GM19193 (cell line): ENCODE results near the gene ARHGAP10.

Source experiments
- POLR2A ChIP-seq: IDR thresholded peaks from 4 replicates; pipeline ENCODE4 v1.6.1; 2011; ENCODE audit not compliant: insufficient read depth, insufficient read length; ENCODE audit errors: extremely low read depth

Gene ARHGAP10

GRCh38 chr4:147833741-147834140, 101.9 kb downstream of the ARHGAP10 start:
- TF ChIP-seq POLR2A: no peak

GRCh38 chr4:147834480-147834879, 102.6 kb downstream of the ARHGAP10 start:
- TF ChIP-seq POLR2A: no peak

GRCh38 chr4:147836807-147837206, 104.9 kb downstream of the ARHGAP10 start:
- TF ChIP-seq POLR2A: no peak

- TF ChIP-seq POLR2A: no peak
Observed at GRCh38 chr4:147837435-147837834, 105.5 kb downstream of the ARHGAP10 start.

- TF ChIP-seq POLR2A: no peak
Observed at GRCh38 chr4:147837854-147838253, 106.0 kb downstream of the ARHGAP10 start.

GRCh38 chr4:147839200-147839599, 107.3 kb downstream of the ARHGAP10 start:
- TF ChIP-seq POLR2A: no peak

GRCh38 chr4:147839663-147840062, 107.8 kb downstream of the ARHGAP10 start:
- no peak for TF ChIP-seq POLR2A

- no peak for TF ChIP-seq POLR2A
Observed at GRCh38 chr4:147840838-147841738, 109.2 kb downstream of the ARHGAP10 start.

GRCh38 chr4:147842573-147842972, 110.7 kb downstream of the ARHGAP10 start:
- no peak for TF ChIP-seq POLR2A

GRCh38 chr4:147843162-147843561, 111.3 kb downstream of the ARHGAP10 start:
- no peak for TF ChIP-seq POLR2A

- TF ChIP-seq POLR2A: no peak
Observed at GRCh38 chr4:147844781-147845180, 112.9 kb downstream of the ARHGAP10 start.

GRCh38 chr4:147846318-147847155, 114.6 kb downstream of the ARHGAP10 start:
- TF ChIP-seq POLR2A: no peak

- no peak for TF ChIP-seq POLR2A
Observed at GRCh38 chr4:147847751-147848590, 116.1 kb downstream of the ARHGAP10 start.

GRCh38 chr4:147848634-147849033, 116.7 kb downstream of the ARHGAP10 start:
- TF ChIP-seq POLR2A: no peak

- TF ChIP-seq POLR2A: no peak
Observed at GRCh38 chr4:147851135-147851534, 119.2 kb downstream of the ARHGAP10 start.

- TF ChIP-seq POLR2A: no peak
Observed at GRCh38 chr4:147853706-147854105, 121.8 kb downstream of the ARHGAP10 start.

GRCh38 chr4:147854154-147854553, 122.3 kb downstream of the ARHGAP10 start:
- TF ChIP-seq POLR2A: no peak
